Left ventricle myocardium inferior (tissue), 1 donor: ENCODE measurements around the gene TMEM131L. TPM values are rescaled to one million over a fixed set of nuclear protein-coding genes. Genes with fewer than 3 reads are reported as not detected.
"Not testable (repeated sequence)": the region's sequence is repeated elsewhere in the genome, so short reads cannot be mapped to it uniquely, and the experiment has no call there.

ENCODE experiments used
- DNase-seq: peaks from one replicate; pipeline ENCODE4 v3.0.0-alpha.2; 2020
- H3K27ac ChIP-seq: fragments of 200-600 bp; replicated peaks from 2 replicates; pipeline ENCODE4 v1.8.0; 2021
- H3K27me3 ChIP-seq: fragments of 200-600 bp; 2 replicates; pipeline ENCODE4 v1.8.0; 2021; ENCODE audit warnings: low read depth
- H3K36me3 ChIP-seq: fragments of 200-600 bp; 2 replicates; pipeline ENCODE4 v1.8.0; 2021
- H3K4me1 ChIP-seq: fragments of 200-600 bp; 2 replicates; pipeline ENCODE4 v1.8.0; 2021
- H3K4me3 ChIP-seq: fragments of 200-600 bp; 2 replicates; pipeline ENCODE4 v1.8.0; 2021; ENCODE audit warnings: mild to moderate bottlenecking, moderate library complexity
- H3K9me3 ChIP-seq: fragments of 200-600 bp; replicated peaks from 2 replicates; pipeline ENCODE4 v1.8.0; 2021
- CTCF ChIP-seq: fragments of 200-600 bp; IDR thresholded peaks from 2 replicates; pipeline ENCODE4 v1.8.0; 2021; ENCODE audit warnings: antibody characterized with exemption, mild to moderate bottlenecking, borderline replicate concordance
- intact Hi-C: fragments of 100-400 bp; cut with micrococcal nuclease; formaldehyde crosslinking; loops from one replicate; pipeline ENCODE4 v1.11.0; 2022
- total RNA-seq: library from RNA; stranded (reverse); fragmentation: NEBNext Ultra II Directional; extraction: Animal tissue kit (Norgen Biotek cat#: 25700); gene quantifications from one replicate; pipeline ENCODE4 v1.2.1, GENCODE V29; 2021
- donor health status: DM: no; HTN: yes; CAD: no; lungs with severe emphysema.

Gene TMEM131L
- total RNA-seq, 1 donor from 2014 or later, result 14.9 TPM

- H3K36me3 ChIP-seq, result peaks cover 37% of the 10 kb centered on the region
- no peak overlapping the region for H3K4me3 ChIP-seq
- DNase-seq, result no peak
- intact Hi-C loops, result no loop called here
- H3K4me1 ChIP-seq, result peaks cover 31% of the 10 kb centered on the region
- H3K27ac ChIP-seq, result no peak overlapping the region
- TF ChIP-seq CTCF, result no peak
- peaks cover 10% of the 10 kb centered on the region for H3K9me3 ChIP-seq
- no peaks in the 10 kb centered on the region for H3K27me3 ChIP-seq
Measured at GRCh38 chr4:153560908-153561307, 94.7 kb downstream of the TMEM131L start.

- Histone ChIP-seq H3K4me1 (peaks cover 53% of the 10 kb centered on the region), H3K27ac (peak overlapping the region; percentile 79), H3K4me3 (no peak overlapping the region), H3K9me3 (peaks cover 10% of the 10 kb centered on the region), H3K36me3 (peaks cover 25% of the 10 kb centered on the region), H3K27me3 (no peaks in the 10 kb centered on the region)
- no peak for DNase-seq
- intact Hi-C loops, result no loop called here
- TF ChIP-seq CTCF, result no peak
Measured at GRCh38 chr4:153564630-153565525, 98.7 kb downstream of the TMEM131L start.

- Histone ChIP-seq H3K4me1 (peaks cover 72% of the 10 kb centered on the region), H3K27me3 (no peaks in the 10 kb centered on the region), H3K4me3 (no peak overlapping the region), H3K27ac (peak overlapping the region; percentile 79), H3K36me3 (peaks cover 8% of the 10 kb centered on the region), H3K9me3 (peaks cover under 1% of the 10 kb centered on the region)
- TF ChIP-seq CTCF, result no peak
- intact Hi-C loops, result no loop called here
- DNase-seq, result peak; percentile 28
Measured at GRCh38 chr4:153566631-153567150, 100.5 kb downstream of the TMEM131L start.

- intact Hi-C loops, DNase-seq, H3K9me3 ChIP-seq, H3K36me3 ChIP-seq, H3K4me3 ChIP-seq, H3K27me3 ChIP-seq: not testable (repeated sequence)
- Histone ChIP-seq H3K27ac (peak overlapping the region; percentile 79), H3K4me1 (peaks cover 79% of the 10 kb centered on the region)
Measured at GRCh38 chr4:153567660-153568059, 101.5 kb downstream of the TMEM131L start.

GRCh38 chr4:153570228-153570973, 104.2 kb downstream of the TMEM131L start:
- Histone ChIP-seq H3K27ac (peak overlapping the region; percentile 79), H3K4me3 (no peak overlapping the region), H3K36me3 (no peaks in the 10 kb centered on the region), H3K4me1 (peaks cover 83% of the 10 kb centered on the region), H3K9me3 (no peaks in the 10 kb centered on the region), H3K27me3 (no peaks in the 10 kb centered on the region)
- no peak for TF ChIP-seq CTCF
- DNase-seq, result no peak
- intact Hi-C loops, result loop anchor here (10.0 kb wide), 2 partner anchors 106 to 426 kb away; partner anchors contain the start of gene TMEM131L
